HG03565 (cell line): Measurements from ENCODE around the gene ZCCHC17.
"Not testable (repeated sequence)": the region's sequence is repeated elsewhere in the genome, so short reads cannot be mapped to it uniquely, and the experiment has no call there.

Source experiments
- ATAC-seq: cut with Tn5 transposase; IDR thresholded peaks from one replicate; pipeline ENCODE4 v1.9.1; 2021; ENCODE audit warnings: mild to moderate bottlenecking, moderate library complexity; ENCODE audit not compliant: unreplicated experiment

ZCCHC17 gene, protein sequence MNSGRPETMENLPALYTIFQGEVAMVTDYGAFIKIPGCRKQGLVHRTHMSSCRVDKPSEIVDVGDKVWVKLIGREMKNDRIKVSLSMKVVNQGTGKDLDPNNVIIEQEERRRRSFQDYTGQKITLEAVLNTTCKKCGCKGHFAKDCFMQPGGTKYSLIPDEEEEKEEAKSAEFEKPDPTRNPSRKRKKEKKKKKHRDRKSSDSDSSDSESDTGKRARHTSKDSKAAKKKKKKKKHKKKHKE

DNA sequence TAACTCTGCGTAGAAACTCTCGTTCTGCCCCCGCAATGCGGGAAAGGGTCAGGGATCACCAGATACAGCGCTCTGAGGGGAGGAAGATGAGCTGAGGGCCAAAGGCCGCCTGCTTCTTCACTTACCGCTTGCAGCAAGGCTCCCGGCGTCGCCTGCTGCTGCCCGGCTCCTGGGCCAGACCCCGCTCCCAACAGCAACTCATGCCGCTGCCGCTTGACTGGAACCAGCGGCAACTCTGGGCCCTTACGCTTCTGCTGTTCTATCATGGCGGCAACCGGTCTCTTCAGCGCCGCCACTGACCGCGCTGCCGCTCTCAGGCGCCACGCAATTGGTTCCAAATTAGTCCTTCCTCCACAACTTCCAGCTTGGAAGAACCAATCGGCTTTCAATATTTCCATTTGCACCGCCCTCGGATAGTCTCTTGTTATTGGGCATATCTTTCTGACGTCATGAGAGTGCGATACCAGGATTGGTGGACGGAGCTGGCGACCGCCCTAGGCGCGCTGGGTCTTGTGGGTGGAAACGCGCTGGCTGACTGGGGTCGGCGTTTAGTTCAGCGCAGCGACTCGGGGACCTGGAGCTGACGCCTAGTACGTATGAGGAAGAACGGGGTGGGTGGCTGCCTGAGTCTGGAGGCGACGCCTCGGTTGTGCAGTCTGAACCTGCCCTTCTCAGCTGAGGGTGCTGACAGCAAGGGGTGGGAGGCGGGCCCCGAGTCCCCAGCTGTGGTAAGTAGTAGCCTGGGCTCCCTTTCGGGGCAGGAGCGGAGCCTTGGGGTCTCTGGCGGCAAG, at the start of gene ZCCHC17, which contains the start of gene SNRNP40:
Gene ZCCHC17, plus strand, starts transcription at position 547 of the 791 bp plus-strand sequence. CDS start 13,067 bp downstream, outside the sequence.
Gene SNRNP40, minus strand, starts transcription at position 303 of the 791 bp plus-strand sequence. Its CDS starts 37 bp downstream, at position 266.
- peak; percentile 92 for ATAC-seq

DNA sequence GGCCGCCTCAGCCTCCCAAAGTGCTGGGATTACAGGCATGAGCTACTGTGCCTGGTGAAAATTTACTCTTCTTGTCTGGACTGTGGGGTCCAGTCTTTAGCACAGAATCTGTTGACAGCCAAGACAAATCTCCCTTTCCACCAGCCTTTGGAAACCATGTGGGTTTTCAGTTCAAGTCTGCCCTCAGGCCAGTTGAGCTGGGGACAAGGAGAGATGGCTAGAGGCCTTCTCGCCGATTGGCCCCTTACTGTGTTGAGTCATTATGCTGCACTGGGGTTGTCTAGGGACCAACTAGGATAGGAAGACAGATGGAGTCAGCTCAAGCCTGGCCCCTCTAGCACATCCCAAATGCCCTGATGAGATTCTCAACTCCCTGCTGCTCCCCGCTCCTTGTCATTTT, 48.6 kb upstream of the ZCCHC17 start:
- ATAC-seq = no peak

DNA sequence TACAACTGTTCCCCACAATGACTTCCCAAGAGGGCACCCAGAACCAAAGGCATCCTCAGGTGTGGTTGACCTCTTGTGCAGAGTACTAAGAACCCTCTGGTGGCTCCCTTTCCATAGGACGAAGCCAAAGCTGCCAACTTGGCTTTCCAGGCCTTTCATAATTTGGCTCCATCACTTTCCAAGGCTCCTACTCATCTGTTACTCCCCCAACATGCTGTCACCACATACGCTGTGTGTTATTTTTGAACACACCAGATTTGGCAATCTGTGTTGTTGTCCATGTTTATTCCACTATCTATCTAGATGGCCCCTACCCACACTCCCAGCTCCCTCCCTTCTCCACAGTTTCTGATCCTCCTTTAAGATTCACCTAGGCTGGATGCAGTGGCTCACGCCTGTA, 47.0 kb upstream of the ZCCHC17 start:
- ATAC-seq = no peak

DNA sequence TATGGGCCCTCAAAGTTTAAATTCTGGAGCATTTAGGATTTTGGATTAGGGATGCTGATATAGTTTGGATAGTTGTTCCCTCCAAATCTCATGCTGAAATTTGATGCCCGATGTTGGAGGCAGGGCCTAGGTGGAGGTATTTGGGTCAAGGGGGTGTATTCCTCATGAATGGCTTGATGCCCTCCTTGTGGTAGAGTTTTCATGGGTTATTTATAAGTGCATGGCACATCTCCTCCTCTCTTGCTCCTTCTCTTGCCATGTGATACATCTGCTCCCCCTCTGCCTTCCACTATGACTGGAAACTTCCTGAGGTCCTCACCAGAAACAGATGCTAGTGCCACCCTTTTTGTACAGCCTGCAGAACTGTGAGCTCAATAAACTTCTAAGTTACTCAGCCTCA, 39.6 kb upstream of the ZCCHC17 start:
- no peak for ATAC-seq

DNA sequence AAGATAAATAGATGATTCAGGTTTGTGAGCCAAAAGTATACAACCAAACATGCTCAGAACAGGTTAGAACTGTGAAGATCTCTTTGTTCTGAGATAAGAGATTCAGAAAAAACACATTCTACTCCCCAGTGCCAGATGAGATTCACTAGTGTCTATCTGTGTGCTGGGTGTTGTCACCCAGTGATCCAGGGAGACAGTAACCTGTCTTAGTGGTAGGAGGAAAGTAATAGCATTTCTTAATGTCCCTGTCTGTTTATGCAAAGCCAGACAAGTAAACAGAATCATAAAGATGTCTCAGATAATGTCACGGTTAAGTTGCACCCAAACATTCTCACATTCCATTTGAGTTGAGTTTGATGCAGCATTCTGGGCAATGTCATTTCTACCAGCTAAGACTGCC, 38.3 kb upstream of the ZCCHC17 start:
- no peak for ATAC-seq

DNA sequence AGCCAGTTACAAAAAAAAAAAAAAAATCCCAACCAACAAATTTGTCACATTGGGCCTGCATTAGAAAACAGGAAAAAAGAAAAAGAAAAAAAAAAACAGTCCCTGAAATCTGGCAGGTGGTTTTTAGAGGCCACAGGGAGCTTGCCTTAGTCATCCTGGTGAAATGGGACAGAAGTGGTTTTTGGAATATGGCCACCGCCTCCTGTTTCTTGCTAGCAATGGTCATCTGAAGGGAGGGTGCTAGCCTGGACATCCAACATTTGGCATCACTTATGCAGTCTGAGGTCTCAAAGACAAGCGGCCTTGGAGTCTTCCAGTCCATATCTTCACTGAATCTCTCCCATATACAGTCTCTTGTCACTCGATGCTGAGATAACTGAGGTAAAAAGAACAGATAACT, 37.1 kb upstream of the ZCCHC17 start:
- no peak for ATAC-seq

DNA sequence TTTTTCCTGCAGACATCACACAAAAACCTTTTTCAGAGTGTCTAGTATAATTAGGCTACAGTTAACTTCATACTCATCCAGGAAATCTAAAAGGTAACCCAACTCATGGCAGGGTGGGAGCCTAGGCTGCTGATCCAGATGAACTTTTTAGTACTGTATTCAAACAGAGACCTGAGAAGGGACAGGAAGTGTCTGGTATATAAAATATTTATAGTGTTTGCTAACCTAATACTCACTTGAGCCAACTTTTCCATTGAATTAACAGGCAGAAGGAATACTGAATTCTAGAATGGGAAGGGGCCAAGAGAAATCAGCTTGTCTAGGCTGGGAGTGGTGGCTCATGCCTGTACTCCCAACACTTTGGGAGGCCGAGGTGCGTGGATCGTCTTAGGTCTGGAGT, 34.9 kb upstream of the ZCCHC17 start:
- no peak for ATAC-seq

DNA sequence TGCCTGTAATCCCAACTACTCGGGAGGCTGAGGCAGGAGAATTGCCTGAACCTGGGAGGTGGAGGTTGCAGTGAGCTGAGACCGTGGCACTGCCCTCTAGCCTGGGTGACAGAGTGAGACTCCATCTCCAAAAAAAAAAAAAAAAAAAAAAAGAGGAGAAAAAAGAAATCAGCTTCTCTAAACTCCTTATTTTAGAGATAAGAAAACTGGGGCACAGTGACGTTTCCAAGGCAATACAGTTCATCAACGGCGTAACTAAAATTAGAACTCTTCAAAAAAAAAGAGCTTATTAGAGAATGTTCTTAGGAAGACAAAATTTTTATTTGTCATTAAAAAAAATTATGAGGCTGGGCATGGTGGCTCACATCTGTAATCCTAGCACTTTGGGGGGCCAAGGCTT, 34.4 kb upstream of the ZCCHC17 start:
- not testable (repeated sequence) for ATAC-seq

DNA sequence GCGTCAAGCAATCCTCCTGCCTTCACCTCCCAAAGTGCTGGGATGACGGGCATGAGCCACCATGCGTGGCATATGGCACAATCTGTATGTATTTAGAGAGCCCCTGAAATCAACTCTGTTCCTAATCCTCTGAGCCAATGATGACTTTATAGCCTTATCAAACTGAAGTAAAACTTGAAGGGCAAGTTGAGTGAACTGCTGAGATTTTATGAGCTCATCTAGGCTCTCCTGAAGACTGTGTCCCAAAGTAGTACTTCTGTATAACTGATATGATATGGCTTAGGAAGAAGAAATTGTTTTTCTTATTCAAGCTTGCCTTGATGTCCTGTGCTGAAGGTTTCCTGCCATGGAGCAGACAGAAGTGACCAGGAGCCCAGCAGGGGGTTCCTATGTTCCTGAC, 33.4 kb upstream of the ZCCHC17 start:
- no peak for ATAC-seq

DNA sequence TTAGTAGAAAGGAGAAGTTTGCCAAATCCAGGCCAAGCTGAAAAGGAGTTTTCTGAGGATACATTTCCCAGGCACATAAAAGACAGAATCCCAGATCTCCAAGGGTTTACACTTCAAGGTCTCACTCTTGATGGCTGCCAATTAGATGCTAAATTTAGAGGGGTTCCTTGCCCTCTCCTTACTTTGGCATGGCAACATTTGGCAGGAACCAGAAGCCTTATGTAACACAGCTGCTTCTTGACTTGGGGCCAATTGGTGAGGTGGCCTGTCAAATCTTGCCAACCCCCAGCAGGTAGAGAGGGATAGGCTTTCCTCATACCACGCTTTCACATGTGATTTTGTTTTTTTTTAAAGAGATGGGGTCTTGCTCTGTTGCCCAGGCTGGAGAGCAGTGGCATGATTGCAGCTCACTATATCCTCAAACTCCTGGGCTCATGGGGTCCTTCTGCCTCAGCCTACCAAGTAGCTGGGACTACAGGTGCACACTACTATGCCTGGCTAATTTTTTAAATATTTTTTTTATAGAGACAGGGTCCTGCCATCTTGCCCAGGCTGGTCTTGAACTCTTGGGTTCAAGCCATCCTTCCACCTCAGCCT, 31.9 kb upstream of the ZCCHC17 start:
- no peak for ATAC-seq

DNA sequence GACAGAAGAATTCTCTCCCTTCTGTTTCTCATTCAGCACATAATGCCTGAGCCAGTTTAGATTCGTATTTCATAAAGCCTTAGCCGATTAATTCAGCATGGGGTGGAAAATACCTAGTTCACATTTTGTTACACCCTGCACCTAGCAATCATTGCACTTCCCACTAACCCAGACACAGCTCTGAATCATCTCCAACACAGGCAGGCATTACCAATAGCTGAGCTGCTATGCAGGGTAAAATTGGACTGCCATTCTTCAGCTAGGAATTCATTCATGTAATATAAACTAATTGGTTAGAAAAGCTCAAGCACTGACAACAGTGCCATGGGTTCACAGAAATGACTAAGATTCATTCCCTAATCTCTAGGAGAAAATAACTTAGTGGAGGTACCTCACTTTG, 30.3 kb upstream of the ZCCHC17 start:
- no peak for ATAC-seq

DNA sequence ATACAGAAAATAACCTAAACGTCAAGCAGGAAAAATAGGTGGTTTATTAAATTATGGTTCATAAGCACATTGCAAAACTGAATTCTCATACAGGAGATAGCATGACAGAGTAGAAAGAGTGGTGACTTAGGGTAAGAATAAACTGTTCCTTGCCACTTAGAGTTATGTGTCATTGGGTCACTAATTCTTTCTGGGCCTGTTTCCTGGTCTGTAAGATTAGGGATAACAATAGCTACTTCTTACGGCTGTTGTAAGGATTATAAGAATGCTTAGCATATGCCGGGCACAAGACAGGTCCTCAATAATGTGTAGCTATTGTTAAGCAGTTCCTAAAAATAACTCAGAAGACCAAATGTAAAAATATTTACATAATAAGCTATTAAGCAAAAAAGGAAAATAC, 24.5 kb upstream of the ZCCHC17 start:
- ATAC-seq = no peak

DNA sequence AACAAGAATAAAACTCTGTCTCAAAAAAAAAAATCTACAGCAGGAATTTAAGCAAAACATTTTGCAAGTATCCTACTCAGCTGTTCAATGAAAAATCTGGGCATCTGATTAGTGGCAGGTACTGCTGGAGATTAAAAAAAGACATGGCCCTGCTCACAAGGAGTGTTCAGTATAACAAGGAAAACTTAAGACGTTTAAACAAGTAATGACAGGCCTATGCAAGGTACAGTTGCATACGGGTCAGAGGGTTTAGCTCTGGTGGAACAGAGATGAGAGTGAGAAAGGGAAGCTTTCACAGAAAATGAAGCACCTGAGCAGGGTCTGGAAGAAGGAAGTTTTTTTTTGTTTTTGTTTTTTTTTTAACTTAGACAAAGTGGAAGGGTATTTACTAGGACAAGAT, 23.2 kb upstream of the ZCCHC17 start:
- no peak for ATAC-seq

DNA sequence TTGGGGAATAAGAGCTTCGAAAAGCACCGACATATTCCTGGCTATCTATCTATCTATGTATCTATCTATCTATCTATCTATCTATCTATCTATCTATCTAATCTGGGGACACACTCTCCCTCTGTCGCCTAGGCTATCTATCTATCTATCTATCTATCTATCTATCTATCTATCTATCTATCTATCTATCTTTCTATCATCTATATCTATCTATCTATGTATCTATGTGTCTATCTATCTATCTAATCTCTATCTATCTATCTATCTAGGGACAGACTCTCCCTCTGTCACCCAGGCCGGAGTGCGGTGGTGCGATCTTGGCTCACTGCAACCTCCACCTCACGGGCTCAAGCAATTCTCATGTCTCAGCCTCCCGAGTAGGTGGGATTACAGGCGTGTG, 14.4 kb upstream of the ZCCHC17 start:
- not testable (repeated sequence) for ATAC-seq

DNA sequence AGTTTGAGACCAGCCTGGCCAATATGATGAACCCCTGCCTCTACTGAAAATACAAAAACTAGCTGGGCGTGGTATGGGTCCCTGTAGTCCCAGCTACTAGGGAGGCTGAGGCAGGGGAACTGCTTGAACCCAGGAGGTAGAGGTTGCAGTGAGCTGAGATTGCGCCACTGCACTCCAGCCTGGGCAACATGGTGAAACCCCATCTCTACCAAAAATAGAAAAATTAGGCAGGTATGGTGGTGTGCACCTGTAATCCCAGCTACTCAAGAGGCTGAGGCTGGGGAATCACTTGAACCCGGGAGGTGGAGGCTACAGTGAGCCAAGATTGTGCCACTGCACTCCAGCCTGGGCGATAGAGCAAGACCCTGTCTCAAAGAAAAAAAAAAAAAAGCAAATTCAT, 9.0 kb upstream of the ZCCHC17 start:
- not testable (repeated sequence) for ATAC-seq

DNA sequence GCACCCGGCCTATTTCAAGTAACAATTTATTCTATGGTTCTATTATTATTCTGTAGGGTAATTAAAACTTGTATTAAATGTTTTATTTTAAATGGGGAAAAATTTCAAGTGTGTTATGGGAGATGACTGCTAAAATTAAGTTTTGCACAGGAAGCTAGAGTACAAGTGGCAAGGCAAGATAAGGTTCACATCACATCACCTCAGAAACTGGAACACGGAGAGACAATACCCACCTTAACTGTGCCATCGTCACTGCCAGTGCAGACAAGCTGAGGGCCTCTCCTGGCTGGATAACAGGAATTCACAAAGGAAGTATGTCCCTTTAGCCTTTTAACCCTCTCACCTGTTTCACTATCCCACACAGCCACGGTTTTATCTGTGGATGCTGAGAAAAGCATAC, 7.8 kb upstream of the ZCCHC17 start:
- no peak for ATAC-seq

DNA sequence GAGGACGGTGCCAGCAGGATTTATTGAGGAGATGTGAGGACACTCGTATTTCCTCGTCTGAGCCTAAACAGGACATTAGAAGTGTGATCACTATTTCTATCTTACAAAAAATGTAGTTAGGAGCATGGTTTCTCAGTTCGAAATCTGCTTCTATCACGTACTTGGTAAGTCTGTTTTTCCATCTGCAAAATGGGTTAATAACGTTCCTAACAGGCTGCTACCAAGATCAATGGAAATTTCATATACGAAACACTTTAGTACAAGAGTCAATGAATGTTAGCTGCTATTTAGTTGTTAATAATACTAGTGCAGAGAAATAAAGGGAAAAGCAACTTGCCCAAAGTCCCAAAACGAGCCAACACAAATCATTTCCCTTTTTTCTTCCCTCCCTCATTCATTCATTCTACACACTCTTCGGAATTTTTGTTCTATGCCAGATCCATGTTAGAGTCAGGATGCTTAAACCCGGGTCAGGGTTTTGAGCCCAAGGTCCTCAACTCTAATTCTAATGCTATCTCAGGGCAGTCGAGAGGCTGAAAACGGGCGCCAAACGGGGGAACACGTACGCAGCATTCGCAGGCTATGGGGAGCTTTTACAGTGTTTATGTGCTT, 852 bp upstream of the ZCCHC17 start:
- no peak for ATAC-seq

DNA sequence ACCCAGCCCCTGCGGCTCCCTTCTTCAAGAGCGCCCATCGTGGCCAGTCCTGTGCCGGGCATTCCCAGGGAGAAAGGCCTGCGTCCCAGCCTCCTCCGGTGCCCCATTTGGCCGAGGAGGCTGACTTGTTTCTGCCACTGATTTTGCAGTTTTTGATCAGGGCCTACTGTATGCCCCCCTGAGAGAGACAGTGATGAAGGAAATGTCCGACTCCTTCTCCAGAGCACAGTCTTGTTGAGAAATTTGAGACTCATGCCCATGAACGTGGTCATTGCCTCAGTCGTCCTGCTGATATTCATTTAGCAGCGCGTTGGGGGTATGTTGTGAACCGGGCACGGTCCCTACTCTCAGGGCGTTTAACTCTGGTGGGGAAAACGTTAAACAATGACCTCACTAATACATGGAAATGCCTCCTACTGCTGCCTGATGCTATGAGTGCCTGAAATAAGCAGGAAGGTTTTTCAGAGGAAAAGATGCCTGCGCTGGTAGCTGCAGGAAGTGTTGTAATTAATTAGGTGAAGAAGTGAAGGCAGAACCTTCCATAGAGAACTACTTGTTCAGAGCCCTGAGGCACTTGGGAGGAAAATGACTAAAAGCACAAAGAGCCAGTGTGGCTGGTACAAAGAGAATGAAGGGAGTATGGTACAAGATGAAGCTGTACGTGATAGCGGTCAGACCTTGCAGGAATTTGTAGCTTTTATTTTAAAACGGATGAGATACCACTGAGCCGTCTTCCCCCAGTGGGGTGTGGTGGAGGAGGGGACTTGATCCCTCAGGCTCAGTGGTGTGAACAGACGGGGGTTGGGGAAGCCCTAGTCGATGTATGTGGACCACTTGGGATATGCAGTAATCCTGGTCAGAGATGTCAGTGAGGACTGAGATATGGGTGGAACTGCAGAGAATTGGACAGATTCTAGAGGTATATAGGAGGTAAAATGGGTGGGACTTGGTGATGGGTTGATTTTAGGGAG, 730 bp downstream of the ZCCHC17 start:
- ATAC-seq = no peak

DNA sequence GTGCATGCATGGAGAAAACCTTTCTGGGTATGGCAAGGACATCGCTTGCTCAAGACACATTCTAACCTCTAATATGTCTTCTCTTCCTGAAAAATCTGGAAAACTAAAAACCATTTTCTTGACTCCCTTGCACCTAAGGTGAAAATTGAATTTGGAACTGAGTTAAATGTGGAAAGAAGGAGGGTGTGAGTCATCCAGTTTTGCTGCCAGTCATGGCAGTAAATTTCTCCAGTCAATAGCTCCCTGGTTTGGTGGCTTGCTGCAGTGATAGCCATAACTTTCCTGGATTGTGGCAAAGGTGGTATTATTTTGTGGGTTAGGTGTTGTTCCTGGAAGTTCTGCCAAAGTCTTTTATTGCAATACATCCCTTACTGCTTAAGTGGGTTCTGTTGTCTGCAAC, 2.5 kb downstream of the ZCCHC17 start:
- no peak for ATAC-seq

DNA sequence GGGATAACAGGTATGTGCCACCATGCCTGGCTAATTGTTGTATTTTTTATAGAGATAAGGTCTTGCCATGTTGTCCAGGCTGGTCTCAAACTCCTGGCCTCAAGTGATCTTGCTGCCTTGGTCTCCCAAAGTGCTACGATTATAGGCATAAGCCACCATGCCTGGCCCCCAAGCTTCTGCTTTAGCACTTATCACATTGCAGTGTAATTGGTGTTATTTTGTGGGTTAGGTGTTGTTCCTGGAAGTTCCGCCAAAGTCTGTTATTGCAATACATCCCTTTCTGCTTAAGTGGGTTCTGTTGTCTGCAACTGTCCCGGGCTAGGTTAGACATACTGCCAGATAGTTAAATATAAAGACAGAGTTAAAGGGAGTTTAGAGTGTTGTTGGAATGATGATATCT, 3.4 kb downstream of the ZCCHC17 start:
- ATAC-seq = no peak
